ENCODE results near the gene EVL. TPM values are rescaled to one million over a fixed set of nuclear protein-coding genes. Genes with fewer than 3 reads are reported as not detected.

Gene EVL
- total RNA-seq, 3 donors from 2014 or later: 32.0 to 42.8 (median 36.0) TPM

DNA sequence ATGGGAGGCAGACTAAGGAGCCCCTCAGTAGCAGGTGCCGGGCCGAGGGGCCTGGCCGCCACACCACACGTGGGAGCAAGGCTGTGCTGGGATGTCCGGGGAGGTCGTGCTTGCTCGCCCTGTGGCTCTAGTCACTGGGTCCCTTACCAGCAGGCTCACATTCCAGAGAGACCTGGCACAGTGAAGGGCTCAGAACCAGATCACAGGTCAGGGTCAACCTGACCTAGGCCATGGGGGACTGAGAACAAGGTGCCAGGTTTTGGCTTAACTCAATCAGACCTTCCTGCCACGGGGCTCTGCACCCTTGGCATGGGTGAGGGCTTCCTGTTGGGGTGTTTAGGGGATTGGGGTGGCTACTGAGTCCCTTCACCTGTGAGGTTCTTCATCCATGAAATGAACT is 72.0 kb downstream of the EVL start:
- DNase-seq (no peak), ATAC-seq (no peak)
- Histone ChIP-seq H3K4me3 (no peak overlapping the region), H3K36me3 (ENCODE audit: low read depth) (peaks cover 3% of the 10 kb centered on the region), H3K4me1 (ENCODE audit: low read depth) (peaks cover 7% of the 10 kb centered on the region), H3K9me3 (no peaks in the 10 kb centered on the region)
- TF ChIP-seq, protein P1, sequence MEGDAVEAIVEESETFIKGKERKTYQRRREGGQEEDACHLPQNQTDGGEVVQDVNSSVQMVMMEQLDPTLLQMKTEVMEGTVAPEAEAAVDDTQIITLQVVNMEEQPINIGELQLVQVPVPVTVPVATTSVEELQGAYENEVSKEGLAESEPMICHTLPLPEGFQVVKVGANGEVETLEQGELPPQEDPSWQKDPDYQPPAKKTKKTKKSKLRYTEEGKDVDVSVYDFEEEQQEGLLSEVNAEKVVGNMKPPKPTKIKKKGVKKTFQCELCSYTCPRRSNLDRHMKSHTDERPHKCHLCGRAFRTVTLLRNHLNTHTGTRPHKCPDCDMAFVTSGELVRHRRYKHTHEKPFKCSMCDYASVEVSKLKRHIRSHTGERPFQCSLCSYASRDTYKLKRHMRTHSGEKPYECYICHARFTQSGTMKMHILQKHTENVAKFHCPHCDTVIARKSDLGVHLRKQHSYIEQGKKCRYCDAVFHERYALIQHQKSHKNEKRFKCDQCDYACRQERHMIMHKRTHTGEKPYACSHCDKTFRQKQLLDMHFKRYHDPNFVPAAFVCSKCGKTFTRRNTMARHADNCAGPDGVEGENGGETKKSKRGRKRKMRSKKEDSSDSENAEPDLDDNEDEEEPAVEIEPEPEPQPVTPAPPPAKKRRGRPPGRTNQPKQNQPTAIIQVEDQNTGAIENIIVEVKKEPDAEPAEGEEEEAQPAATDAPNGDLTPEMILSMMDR (IDR thresholded peaks at IDR 0.05): no peak
- intact Hi-C loops (cut with DNase I, micrococcal nuclease): no loop called here

DNA sequence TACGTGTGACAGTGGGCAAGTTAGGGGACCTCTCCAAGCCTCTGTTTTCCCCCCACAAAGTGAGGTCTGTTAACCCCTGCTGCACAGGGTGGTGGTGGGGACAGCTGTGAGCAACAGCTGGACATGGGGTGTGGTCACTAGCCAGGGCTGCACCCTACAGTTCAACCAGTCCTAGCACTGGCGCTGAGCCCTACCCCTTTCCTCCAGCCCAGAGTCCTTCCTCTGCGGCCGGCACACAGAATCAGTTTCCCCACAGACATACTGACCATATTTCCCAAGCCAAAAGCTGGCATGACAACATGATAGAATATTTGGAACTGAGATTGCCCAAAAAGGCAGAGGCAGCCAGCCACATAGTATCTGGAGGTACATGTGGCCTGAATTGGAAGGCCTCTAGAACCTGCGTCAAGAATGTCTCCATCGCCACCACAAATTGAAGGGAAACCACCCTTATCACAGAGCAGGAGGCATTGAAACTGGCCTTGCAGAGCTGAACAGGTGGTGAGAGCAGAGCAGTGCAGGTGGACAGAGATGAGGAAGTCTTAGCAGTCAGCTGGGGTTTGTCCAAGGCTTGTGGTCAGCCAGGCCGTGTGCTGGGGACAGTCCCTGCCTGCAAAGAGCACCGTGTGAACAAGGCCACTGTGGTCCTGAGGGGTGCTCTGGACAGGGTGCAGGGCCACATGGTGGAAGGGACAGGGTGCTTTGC is 73.0 kb downstream of the EVL start:
- Histone ChIP-seq H3K9me3 (no peaks in the 10 kb centered on the region), H3K4me3 (no peak overlapping the region), H3K36me3 (ENCODE audit: low read depth) (peaks cover 3% of the 10 kb centered on the region), H3K4me1 (ENCODE audit: low read depth) (peaks cover 17% of the 10 kb centered on the region)
- no peak for ATAC-seq
- DNase-seq: no peak
- intact Hi-C loops (cut with DNase I, micrococcal nuclease): no loop called here
- TF ChIP-seq, protein P1 (IDR thresholded peaks at IDR 0.05): no peak

DNA sequence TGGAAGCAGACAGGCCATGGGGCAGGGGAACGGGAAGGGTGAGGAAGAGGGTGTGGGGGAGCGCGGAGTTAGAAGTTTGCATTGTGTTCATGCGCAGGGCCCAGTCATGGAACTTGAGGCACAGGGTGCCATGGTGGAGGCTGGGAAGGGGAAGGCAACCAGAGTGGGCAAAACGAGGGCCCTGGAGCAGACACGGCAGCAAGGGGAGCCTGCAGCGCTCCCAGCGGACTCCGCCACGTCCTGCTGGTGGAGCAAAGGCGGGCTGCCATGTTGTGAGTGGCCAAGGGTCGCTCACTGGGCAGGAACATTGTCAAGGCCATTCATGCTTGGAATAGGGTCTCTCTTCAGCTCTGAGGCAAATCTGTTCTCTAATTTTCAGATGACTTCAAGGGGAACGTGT is 73.7 kb downstream of the EVL start:
- no peaks in the 10 kb centered on the region for H3K9me3 ChIP-seq
- DNase-seq (no peak), ATAC-seq (no peak)
- peaks cover 3% of the 10 kb centered on the region for H3K36me3 ChIP-seq (ENCODE audit: low read depth)
- TF ChIP-seq, protein P1 (IDR thresholded peaks at IDR 0.05): no peak
- intact Hi-C loops (cut with DNase I, micrococcal nuclease): no loop called here
- peaks cover 22% of the 10 kb centered on the region for H3K4me1 ChIP-seq (ENCODE audit: low read depth)
- H3K4me3 ChIP-seq: no peak overlapping the region

DNA sequence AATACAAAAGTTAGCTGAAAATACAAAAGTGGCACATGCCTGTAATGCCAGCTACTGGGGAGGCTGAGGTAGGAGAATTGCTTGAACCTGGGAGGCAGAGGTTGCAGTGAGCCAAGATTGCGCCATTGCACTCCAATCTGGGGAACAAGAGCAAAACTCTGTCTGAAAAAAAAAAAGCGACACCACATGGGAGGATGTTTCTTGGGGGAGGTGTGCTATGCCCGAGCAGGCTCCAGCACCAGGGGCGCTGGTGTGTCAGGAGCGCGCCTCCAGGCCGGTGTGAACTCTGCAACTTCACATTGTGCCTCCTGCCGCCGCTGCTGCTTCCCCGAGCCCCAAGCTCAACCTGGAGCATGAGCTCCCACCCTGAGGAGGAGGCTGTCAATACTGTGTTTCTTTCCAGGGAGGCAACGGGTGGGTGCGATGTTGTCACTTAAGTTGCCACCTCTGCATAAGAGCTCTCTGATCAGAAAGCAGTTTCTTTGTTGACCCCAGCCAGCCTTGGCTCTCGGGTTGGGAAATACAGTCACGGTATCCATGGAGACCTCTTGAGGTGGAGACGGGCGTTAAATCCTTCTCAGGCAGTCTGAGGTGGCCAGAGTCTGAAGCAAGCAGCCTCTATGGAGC is 75.3 kb downstream of the EVL start:
- Histone ChIP-seq H3K36me3 (ENCODE audit: low read depth) (no peaks in the 10 kb centered on the region), H3K4me3 (no peak overlapping the region), H3K4me1 (ENCODE audit: low read depth) (peaks cover 29% of the 10 kb centered on the region), H3K9me3 (no peaks in the 10 kb centered on the region)
- DNase-seq: peak in 2 of 3 donors; percentile 59 to 60
- no peak for ATAC-seq
- intact Hi-C loops (cut with DNase I, micrococcal nuclease): no loop called here
- TF ChIP-seq, protein P1 (IDR thresholded peaks at IDR 0.05): no peak

DNA sequence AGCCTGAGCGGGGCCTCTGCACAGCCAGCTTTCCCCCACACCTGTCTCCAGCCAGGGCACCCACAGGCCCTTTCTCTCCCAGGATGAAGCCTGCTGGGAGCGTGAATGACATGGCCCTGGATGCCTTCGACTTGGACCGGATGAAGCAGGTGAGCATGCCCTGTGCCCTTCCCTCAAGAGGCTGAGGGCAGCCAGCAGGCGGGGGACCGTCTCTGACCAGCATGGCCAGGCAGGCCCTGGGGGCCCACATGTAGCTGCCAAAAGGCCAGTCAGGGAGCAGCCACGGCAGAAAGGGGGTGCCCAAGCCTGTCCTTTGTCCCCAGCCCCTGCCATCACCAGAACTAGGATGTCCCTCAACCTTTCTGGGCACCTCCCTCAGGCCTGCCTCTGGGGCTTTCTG is 75.9 kb downstream of the EVL start:
- TF ChIP-seq, protein P1 (IDR thresholded peaks at IDR 0.05): no peak
- no peaks in the 10 kb centered on the region for H3K9me3 ChIP-seq
- intact Hi-C loops (cut with DNase I, micrococcal nuclease): no loop called here
- no peaks in the 10 kb centered on the region for H3K36me3 ChIP-seq (ENCODE audit: low read depth)
- H3K4me3 ChIP-seq: no peak overlapping the region
- no peak for DNase-seq
- no peak for ATAC-seq
- peaks cover 35% of the 10 kb centered on the region for H3K4me1 ChIP-seq (ENCODE audit: low read depth)
